ENCODE results near the gene PRR5L. TPM values are rescaled to one million over a fixed set of nuclear protein-coding genes. Genes with fewer than 3 reads are reported as not detected.

The PRR5L gene
- total RNA-seq, 2 experiments from 2014 or later: 3.4 to 4.5 TPM

DNA sequence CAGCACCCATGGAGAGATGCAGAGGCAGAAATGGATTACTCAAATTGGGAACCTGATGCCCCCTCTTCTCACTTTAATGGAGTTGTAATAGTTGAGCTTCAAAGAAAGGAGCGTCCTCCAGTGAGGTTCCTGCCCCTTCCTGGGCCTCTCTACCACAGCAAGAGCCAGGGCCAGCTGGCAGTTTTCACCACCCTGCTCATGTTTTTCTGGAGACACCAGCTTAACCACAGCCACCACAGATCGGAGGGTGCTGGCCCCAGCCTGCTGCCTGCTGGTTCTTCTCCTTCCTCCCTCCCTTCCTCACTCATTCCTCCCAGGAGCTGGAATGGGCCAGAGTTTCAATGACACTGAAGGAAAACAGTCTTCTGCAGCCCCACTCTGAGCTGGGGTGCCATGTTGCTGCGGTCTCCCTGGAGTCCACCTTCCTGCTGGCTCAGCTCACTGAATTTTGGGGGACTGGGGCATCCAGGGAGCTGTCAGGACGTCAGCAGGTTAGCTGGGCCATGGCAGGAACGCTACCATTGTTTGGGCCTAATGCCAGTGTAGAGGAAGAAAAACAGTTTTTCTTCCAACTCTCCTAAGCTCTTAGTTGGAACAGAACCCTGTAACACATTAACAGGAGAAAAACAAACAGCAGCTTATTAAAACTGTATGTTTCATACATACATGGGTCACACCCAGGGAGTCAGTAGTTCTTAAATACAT lies 156.3 kb downstream of the PRR5L start:
- ChIA-PET CTCF (interaction anchor here (0.8 to 2.6 kb wide), 14 partner anchors 13 to 160 kb away, joined by 3 to 12 read pairs (median 4); no protein-coding TSS in a partner anchor), POLR2A (no interaction called here)
- H3K9me3 Mint-ChIP-seq (ENCODE audit: insufficient read depth): no peaks in the 10 kb centered on the region
- H3K36me3 Mint-ChIP-seq (ENCODE audit: low read depth): no peaks in the 10 kb centered on the region
- H3K4me1 Mint-ChIP-seq (ENCODE audit: low read depth): peaks cover 48% of the 10 kb centered on the region
- DNase-seq (peak; percentile 39), ATAC-seq (peak; percentile 65)
- peaks cover 3% of the 10 kb centered on the region for H3K27me3 Mint-ChIP-seq (ENCODE audit: low read depth)
- H3K4me3 Mint-ChIP-seq: no peak overlapping the region
- H3K27ac Mint-ChIP-seq: peak overlapping the region; percentile 70

DNA sequence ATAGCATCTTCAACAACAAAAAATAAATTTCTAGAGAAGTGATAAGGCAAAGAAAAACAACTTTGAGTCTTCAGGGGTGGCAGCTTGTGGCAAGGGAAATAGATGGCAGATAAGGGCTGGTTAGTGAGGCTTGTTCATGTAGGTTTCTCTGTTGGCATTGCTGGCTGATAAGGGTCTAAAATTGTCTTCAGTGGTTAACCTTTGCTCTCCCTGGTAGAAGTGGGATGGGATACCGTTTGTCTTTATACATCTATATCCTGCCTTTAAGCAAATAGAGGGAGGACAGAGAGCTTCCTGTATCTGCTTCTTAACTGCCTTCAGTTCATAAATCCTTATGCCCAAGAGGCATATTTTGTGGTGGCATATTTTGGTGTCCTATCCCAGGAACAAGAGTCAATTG lies 156.9 kb downstream of the PRR5L start:
- CTCF ChIA-PET: interaction anchor here (0.8 to 2.6 kb wide), 13 partner anchors 12 to 161 kb away, joined by 3 to 12 read pairs (median 4); no protein-coding TSS in a partner anchor
- POLR2A ChIA-PET: no interaction called here

DNA sequence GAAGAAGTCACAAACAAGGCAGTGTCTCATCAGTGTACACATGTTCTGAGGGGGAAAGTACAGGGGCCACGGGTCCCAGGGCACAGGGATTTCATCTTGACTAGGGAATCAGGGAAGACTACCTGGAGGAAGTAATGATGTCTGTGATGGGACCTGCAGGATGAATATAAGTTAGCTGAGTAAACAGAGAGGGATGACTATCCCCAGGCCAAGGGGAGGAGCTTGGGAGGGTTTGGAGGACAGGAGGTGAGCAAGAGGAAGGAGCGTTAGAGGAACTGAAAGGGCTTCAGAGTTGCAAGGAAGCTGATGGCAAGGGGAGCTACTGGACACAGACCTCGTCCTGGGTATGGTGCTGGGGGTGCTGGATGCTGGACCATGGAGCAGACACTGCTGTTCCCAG lies 157.6 kb downstream of the PRR5L start:
- CTCF ChIA-PET: interaction anchor here (0.8 to 2.6 kb wide), 10 partner anchors 11 to 162 kb away, joined by 3 to 12 read pairs (median 4); no protein-coding TSS in a partner anchor
- H3K9me3 Mint-ChIP-seq (ENCODE audit: insufficient read depth): no peaks in the 10 kb centered on the region
- peaks cover 3% of the 10 kb centered on the region for H3K27me3 Mint-ChIP-seq (ENCODE audit: low read depth)
- ATAC-seq (no peak), DNase-seq (no peak)
- no peaks in the 10 kb centered on the region for H3K36me3 Mint-ChIP-seq (ENCODE audit: low read depth)
- peak overlapping the region; percentile 53 for H3K27ac Mint-ChIP-seq
- POLR2A ChIA-PET: no interaction called here
- H3K4me1 Mint-ChIP-seq (ENCODE audit: low read depth): peaks cover 48% of the 10 kb centered on the region
- no peak overlapping the region for H3K4me3 Mint-ChIP-seq

More for the DNA sequence above, 156.9 kb downstream of the PRR5L start:
- peak; percentile 49 for ATAC-seq
- DNase-seq: no peak
- no peaks in the 10 kb centered on the region for H3K36me3 Mint-ChIP-seq (ENCODE audit: low read depth)
- H3K4me3 Mint-ChIP-seq: no peak overlapping the region
- H3K9me3 Mint-ChIP-seq (ENCODE audit: insufficient read depth): no peaks in the 10 kb centered on the region
- H3K4me1 Mint-ChIP-seq (ENCODE audit: low read depth): peaks cover 48% of the 10 kb centered on the region
- peak overlapping the region; percentile 70 for H3K27ac Mint-ChIP-seq
- H3K27me3 Mint-ChIP-seq (ENCODE audit: low read depth): peaks cover 3% of the 10 kb centered on the region

DNA sequence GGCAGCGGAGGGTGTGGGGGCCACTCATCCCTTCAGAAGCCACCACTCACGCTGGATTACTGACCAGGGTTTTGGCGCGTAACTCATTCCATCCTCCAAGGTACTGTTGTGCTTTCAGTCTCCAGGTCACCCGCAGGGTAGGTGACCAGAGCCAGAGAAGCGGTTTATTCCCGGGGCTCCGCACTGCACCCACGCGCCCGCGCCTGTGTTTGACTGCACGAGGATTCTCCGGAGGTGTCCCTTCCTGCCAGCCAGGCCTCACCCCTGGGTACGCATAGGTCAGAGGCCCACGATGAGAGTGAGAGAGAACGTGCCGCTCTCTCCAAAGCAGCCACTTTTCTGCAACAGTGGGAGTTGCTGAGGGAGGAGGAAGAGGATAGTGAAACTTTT lies 158.5 kb downstream of the PRR5L start:
- H3K4me1 Mint-ChIP-seq (ENCODE audit: low read depth): peaks cover 48% of the 10 kb centered on the region
- ATAC-seq (no peak), DNase-seq (no peak)
- no peak overlapping the region for H3K4me3 Mint-ChIP-seq
- H3K27me3 Mint-ChIP-seq (ENCODE audit: low read depth): peaks cover 3% of the 10 kb centered on the region
- CTCF ChIA-PET: interaction anchor here (1.3 kb wide), 1 partner anchor 24 kb away, joined by 4 read pairs; no protein-coding TSS in a partner anchor
- no peaks in the 10 kb centered on the region for H3K36me3 Mint-ChIP-seq (ENCODE audit: low read depth)
- no peak overlapping the region for H3K27ac Mint-ChIP-seq
- no peaks in the 10 kb centered on the region for H3K9me3 Mint-ChIP-seq (ENCODE audit: insufficient read depth)
- POLR2A ChIA-PET: no interaction called here

DNA sequence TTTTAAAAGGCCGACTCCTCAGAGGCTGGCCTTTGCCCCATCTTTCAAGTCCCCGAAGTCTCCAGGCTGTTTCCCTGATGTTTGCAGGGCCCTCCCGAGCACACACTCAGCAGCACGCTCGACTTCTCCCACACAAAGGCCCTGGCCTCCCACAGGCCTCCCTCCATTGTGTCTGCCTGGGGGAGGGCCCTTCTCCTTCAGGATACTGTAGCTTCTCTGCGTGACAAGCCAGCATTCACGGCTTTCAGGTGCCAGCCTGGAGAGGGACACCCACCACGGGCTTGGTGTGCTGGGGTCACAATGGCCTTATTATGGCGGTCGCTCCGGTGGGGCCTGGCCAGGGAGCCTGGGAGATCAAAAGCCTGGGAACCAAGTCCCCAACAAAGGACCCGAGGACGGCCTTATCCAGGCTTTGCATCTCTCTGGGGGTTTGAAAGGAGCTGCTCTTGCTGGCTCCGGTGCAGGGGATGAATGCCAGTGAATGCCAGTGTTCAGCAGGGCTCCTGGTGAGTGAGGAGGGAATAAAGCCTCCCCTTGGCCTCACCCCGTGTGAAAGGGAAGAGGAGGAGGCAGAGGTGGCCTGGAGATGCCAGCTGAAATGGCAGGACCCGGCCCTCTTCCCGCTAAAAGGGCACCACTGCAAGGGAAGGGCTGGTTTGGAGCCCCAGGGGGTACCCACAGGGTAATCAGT lies 159.0 kb downstream of the PRR5L start:
- no peaks in the 10 kb centered on the region for H3K9me3 Mint-ChIP-seq (ENCODE audit: insufficient read depth)
- H3K4me1 Mint-ChIP-seq (ENCODE audit: low read depth): peaks cover 45% of the 10 kb centered on the region
- H3K4me3 Mint-ChIP-seq: no peak overlapping the region
- ChIA-PET CTCF (interaction anchor here (1.6 kb wide), 1 partner anchor 163 kb away, joined by 3 read pairs; no protein-coding TSS in a partner anchor), POLR2A (no interaction called here)
- no peak for ATAC-seq
- peaks cover under 1% of the 10 kb centered on the region for H3K27me3 Mint-ChIP-seq (ENCODE audit: low read depth)
- no peak for DNase-seq
- no peaks in the 10 kb centered on the region for H3K36me3 Mint-ChIP-seq (ENCODE audit: low read depth)
- no peak overlapping the region for H3K27ac Mint-ChIP-seq

DNA sequence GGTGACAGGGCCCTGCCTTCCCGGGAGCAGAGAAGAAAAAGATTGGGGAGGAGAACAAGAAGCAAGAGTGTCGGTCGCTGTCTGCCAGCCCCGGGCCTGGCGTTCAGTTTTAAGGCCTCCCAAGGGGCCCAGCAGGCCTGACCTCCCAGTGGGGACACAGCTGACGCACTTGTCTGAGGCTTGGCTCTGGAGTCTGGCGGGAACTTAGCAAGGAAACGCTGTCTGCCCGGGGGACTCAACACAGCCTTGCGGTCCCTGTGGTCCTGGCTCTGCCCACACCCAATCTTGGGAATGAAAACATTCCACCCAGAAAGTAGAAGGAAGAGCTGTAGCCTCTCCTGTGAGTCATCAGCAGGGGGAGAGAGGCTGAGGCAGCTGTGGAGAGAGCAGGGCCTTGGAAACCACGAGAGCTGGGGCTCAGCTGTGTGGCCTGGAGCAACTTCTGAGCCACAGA lies 159.6 kb downstream of the PRR5L start:
- H3K4me1 Mint-ChIP-seq (ENCODE audit: low read depth): peaks cover 45% of the 10 kb centered on the region
- ATAC-seq (no peak), DNase-seq (no peak)
- no peak overlapping the region for H3K4me3 Mint-ChIP-seq
- H3K36me3 Mint-ChIP-seq (ENCODE audit: low read depth): no peaks in the 10 kb centered on the region
- H3K27ac Mint-ChIP-seq: no peak overlapping the region
- ChIA-PET POLR2A (no interaction called here), CTCF (interaction anchor here (1.6 kb wide), 1 partner anchor 163 kb away, joined by 3 read pairs; no protein-coding TSS in a partner anchor)
- no peaks in the 10 kb centered on the region for H3K9me3 Mint-ChIP-seq (ENCODE audit: insufficient read depth)
- no peaks in the 10 kb centered on the region for H3K27me3 Mint-ChIP-seq (ENCODE audit: low read depth)

DNA sequence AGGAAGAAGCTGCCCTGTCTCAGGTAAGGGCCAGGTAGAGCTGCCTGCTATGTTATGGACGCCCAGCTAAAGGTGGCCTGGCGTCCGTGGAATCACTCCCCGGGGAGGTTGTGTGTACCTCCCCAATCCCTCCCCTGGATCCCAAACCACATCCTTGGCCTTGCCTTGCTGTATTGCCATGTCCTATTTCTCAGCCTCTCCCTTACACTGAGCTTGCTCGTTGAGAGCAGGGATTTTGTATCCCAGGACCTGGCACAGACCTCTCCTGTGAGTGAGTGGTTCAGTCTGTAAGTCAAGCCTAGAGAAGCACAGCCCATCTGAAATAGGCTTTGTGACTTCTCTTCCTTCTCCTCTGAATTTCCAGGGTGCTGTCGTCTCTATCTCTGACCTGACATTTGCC lies 160.1 kb downstream of the PRR5L start:
- no peak for ATAC-seq
- ChIA-PET CTCF (interaction anchor here (0.6 to 1.6 kb wide), 3 partner anchors 22 to 164 kb away, joined by 3 read pairs; no protein-coding TSS in a partner anchor), POLR2A (no interaction called here)
- no peak overlapping the region for H3K27ac Mint-ChIP-seq
- H3K4me3 Mint-ChIP-seq: no peak overlapping the region
- no peaks in the 10 kb centered on the region for H3K9me3 Mint-ChIP-seq (ENCODE audit: insufficient read depth)
- no peak for DNase-seq
- H3K4me1 Mint-ChIP-seq (ENCODE audit: low read depth): peaks cover 42% of the 10 kb centered on the region
- H3K36me3 Mint-ChIP-seq (ENCODE audit: low read depth): no peaks in the 10 kb centered on the region
- H3K27me3 Mint-ChIP-seq (ENCODE audit: low read depth): no peaks in the 10 kb centered on the region

DNA sequence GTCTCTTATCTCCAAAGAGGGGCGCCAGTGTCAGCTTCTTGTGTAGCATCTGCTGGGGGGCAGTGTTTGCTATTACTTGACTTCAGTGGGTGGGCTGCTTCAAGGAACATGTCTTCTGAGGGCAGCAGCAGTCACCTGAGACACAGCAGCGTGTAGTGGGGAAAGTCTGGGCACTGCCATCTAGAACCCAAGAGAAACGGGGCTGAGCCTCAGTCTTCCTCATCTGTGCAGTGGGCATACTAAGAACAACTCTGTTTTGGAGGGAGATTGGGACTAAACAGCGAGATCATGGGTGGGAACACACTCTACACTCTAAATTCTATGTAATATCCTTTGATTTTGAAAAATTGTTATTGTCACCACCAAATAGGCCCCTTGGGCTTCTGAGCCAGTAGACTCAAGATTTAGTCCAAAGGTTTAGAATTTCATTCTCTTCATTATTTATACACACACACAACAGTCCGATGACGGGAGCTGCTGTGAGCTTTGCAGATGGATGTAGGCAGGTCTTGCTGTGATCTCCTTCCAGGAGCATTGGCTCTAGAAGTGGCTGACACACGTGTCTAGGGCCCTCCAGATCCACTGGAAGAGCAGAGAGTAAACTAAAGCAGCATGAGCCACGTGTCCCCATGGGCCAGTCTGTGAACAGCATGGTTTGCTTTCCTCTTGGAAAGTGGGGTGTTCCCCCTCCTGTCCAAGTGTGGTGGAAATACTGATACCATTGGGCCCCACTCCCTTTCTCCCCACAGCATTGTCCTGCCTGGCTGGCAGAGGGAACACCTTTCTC lies 162.2 kb downstream of the PRR5L start:
- ChIA-PET CTCF (no interaction called here), POLR2A (no interaction called here)
- H3K4me3 Mint-ChIP-seq: no peak overlapping the region
- H3K4me1 Mint-ChIP-seq (ENCODE audit: low read depth): peaks cover 22% of the 10 kb centered on the region
- H3K27me3 Mint-ChIP-seq (ENCODE audit: low read depth): no peaks in the 10 kb centered on the region
- no peak overlapping the region for H3K27ac Mint-ChIP-seq
- DNase-seq (no peak), ATAC-seq (no peak)
- H3K9me3 Mint-ChIP-seq (ENCODE audit: insufficient read depth): no peaks in the 10 kb centered on the region
- no peaks in the 10 kb centered on the region for H3K36me3 Mint-ChIP-seq (ENCODE audit: low read depth)

DNA sequence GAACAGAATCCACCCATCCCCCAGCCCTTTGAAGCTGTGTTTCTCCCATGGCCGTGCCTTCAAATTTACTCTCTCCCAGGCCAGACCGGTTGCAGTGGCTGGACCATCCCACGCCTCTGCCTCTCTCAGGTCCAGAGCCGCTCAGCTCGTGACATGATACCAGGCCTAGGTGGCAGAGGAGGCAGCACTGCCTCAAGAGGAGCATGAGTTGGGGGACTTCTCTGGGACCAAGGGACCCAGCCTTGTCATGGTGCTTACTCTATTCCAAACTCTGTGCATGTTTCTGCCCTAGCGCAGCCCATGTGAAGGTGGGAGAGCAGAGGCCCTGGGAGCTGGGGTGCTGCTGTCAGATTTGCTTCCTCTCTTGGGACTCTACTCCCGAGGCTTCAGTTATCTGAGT lies 163.0 kb downstream of the PRR5L start:
- Mint-ChIP-seq H3K36me3 (ENCODE audit: low read depth) (no peaks in the 10 kb centered on the region), H3K27ac (no peak overlapping the region), H3K27me3 (ENCODE audit: low read depth) (no peaks in the 10 kb centered on the region), H3K9me3 (ENCODE audit: insufficient read depth) (no peaks in the 10 kb centered on the region), H3K4me1 (ENCODE audit: low read depth) (peaks cover 15% of the 10 kb centered on the region), H3K4me3 (no peak overlapping the region)
- DNase-seq: no peak
- ChIA-PET CTCF (interaction anchor here (0.7 kb wide), 1 partner anchor 167 kb away, joined by 3 read pairs; no protein-coding TSS in a partner anchor), POLR2A (no interaction called here)
- no peak for ATAC-seq

DNA sequence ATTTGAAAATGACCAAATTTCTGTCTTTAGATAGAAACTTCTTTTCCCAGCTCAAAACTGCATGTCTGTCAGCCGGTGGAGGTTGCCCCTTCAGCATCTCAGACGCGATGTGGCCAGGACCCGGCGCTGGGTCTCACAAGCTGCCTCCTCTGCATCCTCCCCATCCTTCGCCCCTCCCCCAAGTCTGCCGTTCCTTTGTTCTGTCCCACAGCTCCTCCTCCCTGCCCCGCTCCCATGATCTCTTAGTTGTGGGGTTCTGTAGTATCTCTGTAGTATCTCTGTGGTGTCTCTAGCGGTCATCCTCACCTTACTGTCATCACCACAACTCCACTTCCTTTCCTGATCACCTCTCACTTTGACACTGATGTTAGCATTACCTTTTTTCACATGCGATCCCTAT lies 164.1 kb downstream of the PRR5L start:
- DNase-seq (peak; percentile 27), ATAC-seq (peak; percentile 33)
- Mint-ChIP-seq H3K9me3 (ENCODE audit: insufficient read depth) (no peaks in the 10 kb centered on the region), H3K4me1 (ENCODE audit: low read depth) (peaks cover 11% of the 10 kb centered on the region), H3K36me3 (ENCODE audit: low read depth) (no peaks in the 10 kb centered on the region), H3K27me3 (ENCODE audit: low read depth) (no peaks in the 10 kb centered on the region), H3K27ac (no peak overlapping the region), H3K4me3 (no peak overlapping the region)
- POLR2A ChIA-PET: no interaction called here
- CTCF ChIA-PET: interaction anchor here (1.2 kb wide), 1 partner anchor 33 kb away, joined by 7 read pairs; no protein-coding TSS in a partner anchor

DNA sequence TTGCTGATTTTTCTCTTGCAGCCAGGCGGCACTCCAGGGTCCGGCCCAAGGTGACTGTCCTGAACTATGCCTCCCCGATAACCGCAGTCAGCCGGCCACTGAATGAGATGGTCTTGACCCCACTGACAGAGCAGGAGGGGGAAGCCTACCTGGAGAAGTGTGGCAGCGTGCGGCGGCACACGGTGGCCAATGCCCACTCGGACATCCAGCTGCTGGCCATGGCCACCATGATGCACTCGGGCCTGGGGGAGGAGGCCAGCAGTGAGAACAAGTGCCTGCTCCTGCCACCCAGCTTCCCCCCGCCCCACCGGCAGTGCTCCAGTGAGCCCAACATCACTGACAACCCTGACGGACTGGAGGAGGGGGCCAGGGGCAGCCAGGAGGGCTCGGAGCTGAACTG lies 166.2 kb downstream of the PRR5L start:
- ATAC-seq (no peak), DNase-seq (no peak)
- no peaks in the 10 kb centered on the region for H3K9me3 Mint-ChIP-seq (ENCODE audit: insufficient read depth)
- ChIA-PET POLR2A (no interaction called here), CTCF (interaction anchor here (1.3 kb wide), 1 partner anchor 31 kb away, joined by 5 read pairs; no protein-coding TSS in a partner anchor)
- H3K36me3 Mint-ChIP-seq (ENCODE audit: low read depth): no peaks in the 10 kb centered on the region
- peaks cover 9% of the 10 kb centered on the region for H3K4me1 Mint-ChIP-seq (ENCODE audit: low read depth)
- H3K4me3 Mint-ChIP-seq: no peak overlapping the region
- H3K27ac Mint-ChIP-seq: no peak overlapping the region
- H3K27me3 Mint-ChIP-seq (ENCODE audit: low read depth): peaks cover 2% of the 10 kb centered on the region
